GM23338 (cell line): ENCODE results near the gene SLC44A1. TPM values are rescaled to one million over a fixed set of nuclear protein-coding genes. Genes with fewer than 3 reads are reported as not detected.
A peak's percentile ranks its signal among the peaks of the same experiment; 100 is the strongest.

ENCODE experiments used
- ATAC-seq: fragments of 200-7000 bp; cut with Tn5 transposase; 3 replicates; pipeline ENCODE4 v1.9.1; 2020
- DNase-seq: peaks from one replicate; pipeline ENCODE4 v3.0.0-alpha.2; 2015; ENCODE audit warnings: low spot score
- H2AFZ ChIP-seq: fragments of 200-600 bp; sonication (generic); 2 replicates; pipeline ENCODE4 v1.8.0; 2016; ENCODE audit warnings: antibody characterized with exemption, mild to moderate bottlenecking, moderate library complexity
- H3F3A ChIP-seq: fragments of 200-600 bp; sonication (generic); replicated peaks from 2 replicates; pipeline ENCODE4 v1.8.0; 2017; ENCODE audit warnings: antibody characterized with exemption, mixed run types, low read depth
- H3K27ac ChIP-seq: fragments of 200-600 bp; sonication (generic); 2 replicates; pipeline ENCODE4 v1.6.1; 2016; ENCODE audit warnings: low read depth
- H3K27me3 ChIP-seq: fragments of 200-600 bp; sonication (generic); 2 replicates; pipeline ENCODE4 v1.8.0; 2016; ENCODE audit warnings: mild to moderate bottlenecking, mixed run types, moderate library complexity; ENCODE audit not compliant: insufficient read depth
- H3K36me3 ChIP-seq: fragments of 200-600 bp; sonication (generic); 2 replicates; pipeline ENCODE4 v1.8.0; 2016; ENCODE audit warnings: mild to moderate bottlenecking; ENCODE audit not compliant: insufficient read depth
- H3K4me1 ChIP-seq: fragments of 200-600 bp; sonication (generic); 2 replicates; pipeline ENCODE4 v1.8.0; 2016; ENCODE audit warnings: mild to moderate bottlenecking, moderate library complexity; ENCODE audit not compliant: insufficient read depth
- H3K4me2 ChIP-seq: fragments of 200-600 bp; sonication (generic); 2 replicates; pipeline ENCODE4 v1.7.1; 2017; ENCODE audit warnings: mixed run types
- H3K4me3 ChIP-seq: fragments of 200-600 bp; sonication (generic); 2 replicates; pipeline ENCODE4 v1.6.1; 2016; ENCODE audit warnings: mixed run types
- H3K79me2 ChIP-seq: fragments of 200-600 bp; sonication (generic); replicated peaks from 2 replicates; pipeline ENCODE4 v1.8.0; 2017; ENCODE audit warnings: mild to moderate bottlenecking; ENCODE audit not compliant: insufficient read depth
- H3K9me2 ChIP-seq: fragments of 200-600 bp; sonication (generic); 2 replicates; pipeline ENCODE4 v1.8.0; 2017; ENCODE audit not compliant: insufficient read depth
- H4K20me1 ChIP-seq: fragments of 200-600 bp; sonication (generic); replicated peaks from 2 replicates; pipeline ENCODE4 v1.8.0; 2017; ENCODE audit warnings: mild to moderate bottlenecking; ENCODE audit not compliant: insufficient read depth
- H3K27ac Mint-ChIP-seq: 2 replicates; pipeline ENCODE4 v1.8.0; 2020; ENCODE audit warnings: inconsistent platforms, mild to moderate bottlenecking, moderate library complexity, mixed read lengths
- H3K27me3 Mint-ChIP-seq: 3 replicates; pipeline ENCODE4 v1.8.0; 2022; ENCODE audit warnings: low read depth, mild to moderate bottlenecking, moderate library complexity, mixed read lengths, inconsistent platforms; ENCODE audit not compliant: insufficient read depth, poor library complexity
- H3K36me3 Mint-ChIP-seq: 3 replicates; pipeline ENCODE4 v1.8.0; 2021; ENCODE audit warnings: low read depth, mild to moderate bottlenecking, inconsistent platforms, moderate library complexity, mixed read lengths
- H3K4me1 Mint-ChIP-seq: 3 replicates; pipeline ENCODE4 v1.8.0; 2020; ENCODE audit warnings: mild to moderate bottlenecking, inconsistent platforms, mixed read lengths
- H3K4me3 Mint-ChIP-seq: 3 replicates; pipeline ENCODE4 v1.8.0; 2021; ENCODE audit warnings: moderate library complexity, mild to moderate bottlenecking, inconsistent platforms, mixed read lengths
- H3K9me3 Mint-ChIP-seq: 3 replicates; pipeline ENCODE4 v1.8.0; 2020; ENCODE audit warnings: moderate library complexity, mild to moderate bottlenecking, inconsistent platforms, mixed read lengths
- CREB1 ChIP-seq: fragments of 250-450 bp; sonication (Bioruptor Pico); IDR thresholded peaks from 2 replicates; pipeline ENCODE4 v1.5.0; 2020; ENCODE audit warnings: low read depth, mild to moderate bottlenecking, moderate library complexity
- CTCF ChIP-seq, 2 experiments: fragments of 200-600 bp in 1 of 2; sonication (generic) in 1 of 2; conservative IDR thresholded peaks; 2 replicates each; pipeline versions ENCODE4 v1.5.1 to v1.6.1; 2016 to 2017; ENCODE audit warnings: antibody characterized with exemption in 2 of 2, low read depth in 2 of 2, mild to moderate bottlenecking in 2 of 2, moderate library complexity in 1 of 2
- ETS1 ChIP-seq: IDR thresholded peaks from 2 replicates; pipeline ENCODE4 v1.6.1; 2016; ENCODE audit warnings: antibody characterized with exemption
- EZH2 ChIP-seq: fragments of 200-600 bp; sonication (generic); IDR thresholded peaks from one replicate; pipeline ENCODE4 v1.8.0; 2017; ENCODE audit warnings: antibody characterized with exemption, mild to moderate bottlenecking, low read depth; ENCODE audit not compliant: unreplicated experiment
- EZH2phosphoT487 ChIP-seq: fragments of 200-600 bp; sonication (generic); IDR thresholded peaks from one replicate; pipeline ENCODE4 v1.8.1; 2018; ENCODE audit warnings: antibody characterized with exemption; ENCODE audit not compliant: unreplicated experiment
- JUNB ChIP-seq: IDR thresholded peaks from one replicate; pipeline ENCODE4 v1.6.1; 2016; ENCODE audit warnings: antibody characterized with exemption; ENCODE audit not compliant: unreplicated experiment
- NANOG ChIP-seq: IDR thresholded peaks from 2 replicates; pipeline ENCODE4 v1.6.1; 2016; ENCODE audit warnings: antibody characterized with exemption, borderline replicate concordance
- POLR2AphosphoS5 ChIP-seq: IDR thresholded peaks from 2 replicates; pipeline ENCODE4 v1.6.1; 2016; ENCODE audit warnings: antibody characterized with exemption, low read depth
- STAT1 ChIP-seq: IDR thresholded peaks from one replicate; pipeline ENCODE4 v1.6.1; 2016; ENCODE audit warnings: antibody characterized with exemption; ENCODE audit not compliant: unreplicated experiment
- ZNF114 ChIP-seq: fragments of 250-450 bp; sonication (Bioruptor Pico); IDR thresholded peaks from 2 replicates; pipeline ENCODE4 v1.5.0; 2020; ENCODE audit warnings: mild to moderate bottlenecking, moderate library complexity
- ZNF331 ChIP-seq: fragments of 250-450 bp; sonication (Bioruptor Pico); IDR thresholded peaks from 2 replicates; pipeline ENCODE4 v1.5.0; 2020; ENCODE audit warnings: low read depth, mild to moderate bottlenecking, moderate library complexity
- polyA plus RNA-seq: library from polyadenylated mRNA; unstranded; fragments of >200 nt; fragmentation: Nextera tagmentation; extraction: Ambion mirVana; gene quantifications from 2 replicates; pipeline ENCODE4 v1.2.1, GENCODE V29; 2016
- total RNA-seq: library from RNA; depleted of rRNA; stranded (reverse); fragments of >200 nt; shearing (Covaris generic); gene quantifications from 2 replicates; pipeline ENCODE4 v1.2.3, GENCODE V29; 2014
- TF ChIP-seq, protein P1 (sequence below): fragments of 250-450 bp; sonication (Bioruptor Pico); IDR thresholded peaks from 2 replicates; pipeline ENCODE4 v1.5.0; 2020; ENCODE audit warnings: mild to moderate bottlenecking, moderate library complexity

Gene SLC44A1
- total and polyA plus RNA-seq, 2 experiments from 2014 or later, result 14.9 to 75.0 TPM

DNA sequence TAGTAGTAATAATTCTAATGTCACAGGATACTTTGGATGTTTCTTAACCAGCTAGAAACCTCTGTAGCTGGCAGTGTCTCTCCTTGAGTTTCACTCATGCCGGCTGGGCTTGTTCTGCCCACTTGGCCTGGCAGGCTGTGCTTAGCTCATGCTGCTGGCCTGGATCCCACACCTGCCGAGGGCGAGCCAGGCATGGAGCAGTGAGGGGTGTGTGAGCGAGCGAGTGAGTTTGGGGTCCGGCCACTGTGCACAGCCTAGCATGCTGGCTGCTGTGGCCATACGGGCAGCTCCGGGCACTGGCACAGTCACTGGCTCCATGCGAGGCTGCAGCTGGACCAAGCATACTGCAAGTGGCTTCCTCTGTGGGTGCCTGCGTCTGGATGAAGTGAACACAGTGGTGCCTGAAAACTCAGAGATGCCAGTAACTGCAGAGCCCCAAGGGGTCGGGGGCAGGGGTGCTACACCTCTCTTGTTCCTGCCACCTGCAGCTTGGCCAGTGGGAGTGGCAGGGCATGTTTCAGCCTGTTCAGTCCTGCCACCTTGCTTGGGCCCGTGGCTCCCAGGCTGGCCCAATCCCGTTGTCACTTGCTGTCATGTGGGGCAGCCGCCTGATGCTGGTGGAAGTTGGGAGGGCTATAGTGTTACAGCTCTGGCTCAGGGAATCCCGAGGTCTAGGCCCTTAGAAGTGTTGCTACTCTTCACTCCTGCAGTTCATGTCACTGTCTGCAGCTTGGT, 213.3 kb downstream of the SLC44A1 start:
- H3K27me3 ChIP-seq, result no peaks in the 10 kb centered on the region
- H3K79me2 ChIP-seq, result peaks cover 78% of the 10 kb centered on the region
- no peaks in the 10 kb centered on the region for H3K9me2 ChIP-seq
- no peaks in the 10 kb centered on the region for H3F3A ChIP-seq
- DNase-seq, result no peak
- Mint-ChIP-seq H3K27me3 (no peaks in the 10 kb centered on the region), H3K36me3 (peaks cover 25% of the 10 kb centered on the region), H3K9me3 (peaks cover 21% of the 10 kb centered on the region), H3K4me3 (no peak overlapping the region), H3K4me1 (peaks cover 2% of the 10 kb centered on the region; the same call in 1 of the 3 replicates), H3K27ac (no peak overlapping the region)
- no peak overlapping the region for H3K4me3 ChIP-seq
- H4K20me1 ChIP-seq, result peaks cover 4% of the 10 kb centered on the region; the same call in 1 of the 2 replicates
- TF ChIP-seq ZNF114 (CRISPR knock-in tag), result no peak
- H3K4me2 ChIP-seq, result no peak overlapping the region
- no peaks in the 10 kb centered on the region for H3K4me1 ChIP-seq
- ATAC-seq, result no peak
- no peak overlapping the region for H3K27ac ChIP-seq
- H2AFZ ChIP-seq, result no peak overlapping the region
- H3K36me3 ChIP-seq, result 0 out of 2 replicates have a peak, but pooled peaks cover 4% of the 10 kb centered on the region

GRCh38 chr9:105458404-105458803, 214.0 kb downstream of the SLC44A1 start:
- H2AFZ ChIP-seq, result no peak overlapping the region
- no peaks in the 10 kb centered on the region for H3K9me2 ChIP-seq
- no peak overlapping the region for H3K27ac ChIP-seq
- H3F3A ChIP-seq, result no peaks in the 10 kb centered on the region
- H3K4me2 ChIP-seq, result no peak overlapping the region
- DNase-seq, result peak; percentile 18
- no peaks in the 10 kb centered on the region for H3K27me3 Mint-ChIP-seq
- H3K27me3 ChIP-seq, result no peaks in the 10 kb centered on the region
- H3K27ac Mint-ChIP-seq, result no peak overlapping the region
- H3K4me3 ChIP-seq, result no peak overlapping the region
- no peak for ATAC-seq
- H3K4me1 ChIP-seq, result no peaks in the 10 kb centered on the region
- H3K9me3 Mint-ChIP-seq, result peaks cover 21% of the 10 kb centered on the region
- peaks cover 72% of the 10 kb centered on the region for H3K79me2 ChIP-seq
- peaks cover 4% of the 10 kb centered on the region; the same call in 1 of the 2 replicates for H4K20me1 ChIP-seq
- peaks cover 2% of the 10 kb centered on the region; the same call in 1 of the 3 replicates for H3K4me1 Mint-ChIP-seq
- H3K36me3 ChIP-seq, result 0 out of 2 replicates have a peak, but pooled peaks cover 4% of the 10 kb centered on the region
- H3K36me3 Mint-ChIP-seq, result peaks cover 25% of the 10 kb centered on the region
- H3K4me3 Mint-ChIP-seq, result no peak overlapping the region
- TF ChIP-seq POLR2AphosphoS5 (no peak), CREB1 (CRISPR knock-in tag) (no peak), EZH2 (no peak), CTCF (conservative IDR thresholded peaks at IDR 0.05; ENCODE audit: low read depth in 2 of 2) (no peak), ZNF331 (CRISPR knock-in tag) (no peak), EZH2phosphoT487 (no peak), NANOG (no peak), ETS1 (no peak), STAT1 (no peak), ZNF114 (CRISPR knock-in tag) (no peak), JUNB (no peak)
- TF ChIP-seq, protein P1, sequence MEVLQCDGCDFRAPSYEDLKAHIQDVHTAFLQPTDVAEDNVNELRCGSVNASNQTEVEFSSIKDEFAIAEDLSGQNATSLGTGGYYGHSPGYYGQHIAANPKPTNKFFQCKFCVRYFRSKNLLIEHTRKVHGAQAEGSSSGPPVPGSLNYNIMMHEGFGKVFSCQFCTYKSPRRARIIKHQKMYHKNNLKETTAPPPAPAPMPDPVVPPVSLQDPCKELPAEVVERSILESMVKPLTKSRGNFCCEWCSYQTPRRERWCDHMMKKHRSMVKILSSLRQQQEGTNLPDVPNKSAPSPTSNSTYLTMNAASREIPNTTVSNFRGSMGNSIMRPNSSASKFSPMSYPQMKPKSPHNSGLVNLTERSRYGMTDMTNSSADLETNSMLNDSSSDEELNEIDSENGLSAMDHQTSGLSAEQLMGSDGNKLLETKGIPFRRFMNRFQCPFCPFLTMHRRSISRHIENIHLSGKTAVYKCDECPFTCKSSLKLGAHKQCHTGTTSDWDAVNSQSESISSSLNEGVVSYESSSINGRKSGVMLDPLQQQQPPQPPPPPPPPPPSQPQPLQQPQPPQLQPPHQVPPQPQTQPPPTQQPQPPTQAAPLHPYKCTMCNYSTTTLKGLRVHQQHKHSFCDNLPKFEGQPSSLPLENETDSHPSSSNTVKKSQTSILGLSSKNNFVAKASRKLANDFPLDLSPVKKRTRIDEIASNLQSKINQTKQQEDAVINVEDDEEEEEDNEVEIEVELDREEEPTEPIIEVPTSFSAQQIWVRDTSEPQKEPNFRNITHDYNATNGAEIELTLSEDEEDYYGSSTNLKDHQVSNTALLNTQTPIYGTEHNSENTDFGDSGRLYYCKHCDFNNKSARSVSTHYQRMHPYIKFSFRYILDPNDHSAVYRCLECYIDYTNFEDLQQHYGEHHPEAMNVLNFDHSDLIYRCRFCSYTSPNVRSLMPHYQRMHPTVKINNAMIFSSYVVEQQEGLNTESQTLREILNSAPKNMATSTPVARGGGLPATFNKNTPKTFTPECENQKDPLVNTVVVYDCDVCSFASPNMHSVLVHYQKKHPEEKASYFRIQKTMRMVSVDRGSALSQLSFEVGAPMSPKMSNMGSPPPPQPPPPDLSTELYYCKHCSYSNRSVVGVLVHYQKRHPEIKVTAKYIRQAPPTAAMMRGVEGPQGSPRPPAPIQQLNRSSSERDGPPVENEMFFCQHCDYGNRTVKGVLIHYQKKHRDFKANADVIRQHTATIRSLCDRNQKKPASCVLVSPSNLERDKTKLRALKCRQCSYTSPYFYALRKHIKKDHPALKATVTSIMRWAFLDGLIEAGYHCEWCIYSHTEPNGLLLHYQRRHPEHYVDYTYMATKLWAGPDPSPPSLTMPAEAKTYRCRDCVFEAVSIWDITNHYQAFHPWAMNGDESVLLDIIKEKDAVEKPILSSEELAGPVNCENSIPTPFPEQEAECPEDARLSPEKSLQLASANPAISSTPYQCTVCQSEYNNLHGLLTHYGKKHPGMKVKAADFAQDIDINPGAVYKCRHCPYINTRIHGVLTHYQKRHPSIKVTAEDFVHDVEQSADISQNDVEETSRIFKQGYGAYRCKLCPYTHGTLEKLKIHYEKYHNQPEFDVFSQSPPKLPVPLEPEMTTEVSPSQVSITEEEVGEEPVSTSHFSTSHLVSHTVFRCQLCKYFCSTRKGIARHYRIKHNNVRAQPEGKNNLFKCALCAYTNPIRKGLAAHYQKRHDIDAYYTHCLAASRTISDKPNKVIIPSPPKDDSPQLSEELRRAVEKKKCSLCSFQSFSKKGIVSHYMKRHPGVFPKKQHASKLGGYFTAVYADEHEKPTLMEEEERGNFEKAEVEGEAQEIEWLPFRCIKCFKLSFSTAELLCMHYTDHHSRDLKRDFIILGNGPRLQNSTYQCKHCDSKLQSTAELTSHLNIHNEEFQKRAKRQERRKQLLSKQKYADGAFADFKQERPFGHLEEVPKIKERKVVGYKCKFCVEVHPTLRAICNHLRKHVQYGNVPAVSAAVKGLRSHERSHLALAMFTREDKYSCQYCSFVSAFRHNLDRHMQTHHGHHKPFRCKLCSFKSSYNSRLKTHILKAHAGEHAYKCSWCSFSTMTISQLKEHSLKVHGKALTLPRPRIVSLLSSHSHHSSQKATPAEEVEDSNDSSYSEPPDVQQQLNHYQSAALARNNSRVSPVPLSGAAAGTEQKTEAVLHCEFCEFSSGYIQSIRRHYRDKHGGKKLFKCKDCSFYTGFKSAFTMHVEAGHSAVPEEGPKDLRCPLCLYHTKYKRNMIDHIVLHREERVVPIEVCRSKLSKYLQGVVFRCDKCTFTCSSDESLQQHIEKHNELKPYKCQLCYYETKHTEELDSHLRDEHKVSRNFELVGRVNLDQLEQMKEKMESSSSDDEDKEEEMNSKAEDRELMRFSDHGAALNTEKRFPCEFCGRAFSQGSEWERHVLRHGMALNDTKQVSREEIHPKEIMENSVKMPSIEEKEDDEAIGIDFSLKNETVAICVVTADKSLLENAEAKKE, result no peak
